Esophagus muscularis mucosa (tissue), 4 donors: ENCODE data around the gene UBE2E3.

Experiments
- CTCF ChIP-seq, 3 experiments: fragments of 200-600 bp in 2 of 3; fragments of 450-650 bp in 1 of 3; sonication (generic) in 2 of 3; IDR thresholded peaks; one replicate each; pipeline ENCODE4 v1.5.1; 2017 to 2019; ENCODE audit warnings: antibody characterized with exemption in 3 of 3, mild to moderate bottlenecking in 2 of 3, moderate library complexity in 1 of 3
- EP300 ChIP-seq: sonication (generic); formaldehyde crosslinking; IDR thresholded peaks from one replicate; pipeline ENCODE4 v1.6.1; 2017; ENCODE audit warnings: antibody characterized with exemption
- POLR2AphosphoS5 ChIP-seq, 2 donors: sonication (generic); formaldehyde crosslinking; IDR thresholded peaks; one replicate each; pipeline ENCODE4 v1.6.1; 2017; ENCODE audit warnings: antibody characterized with exemption in 2 of 2

- TF ChIP-seq POLR2AphosphoS5 (IDR thresholded peaks at IDR 0.05) (no peak), CTCF (IDR thresholded peaks at IDR 0.05) (no peak), EP300 (no peak)
These were observed 58.4 kb downstream of the UBE2E3 start for GRCh38 chr2:181038796-181039195.
